ENCODE results near the gene NTF3.

NTF3 gene

DNA sequence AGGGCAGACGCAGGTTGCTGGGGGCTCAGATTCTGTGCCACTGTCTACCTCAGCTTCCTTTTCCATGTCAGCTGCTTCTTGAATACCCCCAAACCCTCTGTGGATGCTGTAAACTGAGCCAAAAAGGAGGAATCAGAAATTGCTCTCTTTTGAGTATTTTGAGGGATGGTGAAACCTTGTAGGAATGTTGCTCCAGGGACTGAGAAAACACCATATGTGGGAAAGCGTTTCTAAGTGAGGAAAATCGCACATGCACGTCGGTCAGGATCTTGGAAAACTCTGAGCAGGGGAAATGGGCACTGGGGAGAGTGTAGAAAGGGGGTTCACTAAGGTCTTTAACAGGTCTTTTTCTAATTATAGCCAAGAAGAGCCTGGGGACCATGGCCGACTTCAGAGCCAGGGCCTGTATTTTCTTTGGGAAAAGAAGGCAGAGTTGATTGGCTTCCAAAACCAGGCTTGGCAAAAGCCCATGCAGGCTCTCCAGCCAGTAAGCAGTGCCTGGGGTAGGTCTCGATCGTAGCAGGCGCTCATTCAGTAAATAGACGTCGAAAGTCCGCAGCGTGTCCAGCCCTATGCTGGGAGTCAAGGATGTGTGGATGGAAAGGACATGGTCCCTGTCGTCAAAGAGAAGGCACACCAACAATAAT is 58.0 kb downstream of the NTF3 start:
- FAIRE-seq, result no peak

- FAIRE-seq, result no peak
Observed at GRCh38 chr12:5492562-5492961, 60.7 kb downstream of the NTF3 start.

GRCh38 chr12:5493018-5493417 is 61.1 kb downstream of the NTF3 start:
- no peak for FAIRE-seq

DNA sequence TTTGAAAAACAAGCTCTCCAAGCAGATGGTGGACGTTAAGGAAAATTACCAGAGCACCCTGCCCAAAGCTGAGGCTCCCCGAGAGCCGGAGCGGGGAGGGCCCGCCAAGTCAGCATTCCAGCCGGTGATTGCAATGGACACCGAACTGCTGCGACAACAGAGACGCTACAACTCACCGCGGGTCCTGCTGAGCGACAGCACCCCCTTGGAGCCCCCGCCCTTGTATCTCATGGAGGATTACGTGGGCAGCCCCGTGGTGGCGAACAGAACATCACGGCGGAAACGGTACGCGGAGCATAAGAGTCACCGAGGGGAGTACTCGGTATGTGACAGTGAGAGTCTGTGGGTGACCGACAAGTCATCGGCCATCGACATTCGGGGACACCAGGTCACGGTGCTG is 62.4 kb downstream of the NTF3 start:
- FAIRE-seq, result no peak

GRCh38 chr12:5497329-5498053 is 65.6 kb downstream of the NTF3 start:
- no peak for FAIRE-seq

GRCh38 chr12:5498076-5498475 is 66.2 kb downstream of the NTF3 start:
- no peak for FAIRE-seq

DNA sequence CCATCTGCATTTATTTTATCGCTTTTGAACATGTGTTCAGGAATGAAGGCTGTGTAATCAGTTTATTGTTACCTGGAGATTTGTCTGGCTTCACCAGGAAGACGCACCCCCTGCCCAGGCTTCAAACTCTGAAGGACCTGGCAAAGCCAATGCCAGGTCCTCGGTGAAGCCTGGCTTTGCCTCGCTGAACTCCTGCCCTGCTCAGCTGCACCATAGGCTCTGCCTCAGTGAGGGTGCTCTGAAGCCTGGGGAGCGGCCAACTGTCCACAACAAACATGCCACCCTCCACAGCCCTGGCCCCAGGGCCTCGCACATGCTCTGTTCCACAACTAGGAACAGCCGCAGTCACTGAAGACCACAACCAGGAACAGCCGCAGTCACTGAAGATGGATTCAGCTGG is 66.9 kb downstream of the NTF3 start:
- FAIRE-seq, result no peak

- FAIRE-seq, result no peak
Observed at GRCh38 chr12:5499566-5500330, 67.8 kb downstream of the NTF3 start.

- FAIRE-seq, result no peak
Observed at GRCh38 chr12:5500331-5500659, 68.4 kb downstream of the NTF3 start.

DNA sequence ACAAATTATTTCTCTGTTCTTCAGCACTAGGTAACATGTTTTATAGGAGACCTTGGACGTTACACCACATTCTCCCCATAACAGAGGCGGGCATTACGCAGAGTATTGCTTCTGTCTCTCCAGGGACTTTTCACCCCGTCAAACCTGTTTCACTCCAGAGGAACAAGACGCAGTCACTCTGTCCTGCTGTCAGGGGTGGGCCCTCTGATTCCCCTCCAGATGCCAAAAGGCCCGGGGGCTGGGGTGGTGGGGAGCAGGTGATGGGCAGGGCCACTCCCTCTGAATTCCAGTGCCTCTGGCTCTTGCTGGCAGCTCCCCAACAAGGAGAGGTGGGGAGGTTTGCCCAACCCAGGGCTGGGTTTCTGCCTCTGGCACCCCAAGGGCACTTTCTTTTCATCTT is 71.9 kb downstream of the NTF3 start:
- FAIRE-seq, result no peak

DNA sequence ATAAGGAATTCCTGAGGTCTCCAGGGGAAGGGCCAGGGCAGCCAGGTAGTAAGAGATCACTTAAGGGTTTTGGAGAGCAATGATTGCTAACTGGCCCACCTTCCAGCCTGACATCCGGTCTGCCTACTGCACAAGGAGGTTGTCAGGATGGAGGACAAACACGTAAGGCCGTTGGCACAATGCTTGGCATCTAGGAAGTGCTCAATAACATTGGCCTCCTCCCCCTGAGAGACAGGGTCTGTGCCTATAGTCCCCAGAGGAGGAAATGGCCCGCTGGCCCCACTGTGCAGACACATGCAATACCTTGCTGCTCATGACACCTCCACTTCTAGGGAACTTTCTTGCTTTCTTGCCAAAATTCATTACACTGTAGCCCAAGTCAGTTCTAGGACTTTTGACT is 73.2 kb downstream of the NTF3 start:
- no peak for FAIRE-seq

- no peak for FAIRE-seq
Observed at GRCh38 chr12:5505751-5506150, 73.8 kb downstream of the NTF3 start.

DNA sequence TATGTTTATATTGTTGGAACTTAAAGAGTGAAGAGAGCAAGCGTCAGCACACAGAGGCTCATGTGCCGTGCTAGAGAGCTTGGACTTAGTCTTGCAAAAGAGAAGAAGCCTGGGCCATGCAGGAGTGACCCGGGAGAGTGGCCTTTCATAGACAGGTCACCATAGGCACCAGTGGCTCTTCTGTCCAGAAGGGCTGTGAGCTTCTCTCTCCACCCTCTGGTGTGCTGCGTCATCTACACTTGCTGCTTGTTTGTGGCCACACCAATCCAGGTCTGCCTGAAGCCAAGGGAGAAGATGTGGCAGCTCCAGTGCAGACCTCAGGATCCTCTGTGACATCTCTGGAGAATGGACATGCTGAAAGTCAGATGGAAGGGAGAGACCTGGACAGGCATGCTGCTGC is 74.4 kb downstream of the NTF3 start:
- no peak for FAIRE-seq

GRCh38 chr12:5506821-5507231 is 74.9 kb downstream of the NTF3 start:
- FAIRE-seq, result no peak

GRCh38 chr12:5507401-5507935 is 75.6 kb downstream of the NTF3 start:
- no peak for FAIRE-seq

DNA sequence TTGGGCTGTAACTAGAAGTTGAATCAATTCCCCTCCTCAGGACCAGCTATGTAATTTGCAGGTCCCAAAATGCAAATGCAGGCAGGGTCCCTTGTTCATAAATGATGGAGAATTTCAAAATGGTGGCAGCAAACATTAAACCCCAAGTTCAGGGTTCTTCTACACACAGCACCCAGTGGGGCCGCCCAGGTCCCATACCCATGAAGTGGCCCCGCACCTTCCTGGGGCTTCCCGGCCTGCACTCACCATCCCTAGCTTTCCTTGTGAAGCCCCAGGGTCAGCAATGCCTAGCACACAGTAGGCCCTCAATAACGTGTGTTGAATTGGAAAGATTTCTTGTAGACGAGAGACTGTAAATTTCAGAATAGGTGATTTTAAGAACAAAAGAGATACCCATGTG is 76.0 kb downstream of the NTF3 start:
- FAIRE-seq, result no peak

- FAIRE-seq, result no peak
Observed at GRCh38 chr12:5509102-5509501, 77.2 kb downstream of the NTF3 start.

DNA sequence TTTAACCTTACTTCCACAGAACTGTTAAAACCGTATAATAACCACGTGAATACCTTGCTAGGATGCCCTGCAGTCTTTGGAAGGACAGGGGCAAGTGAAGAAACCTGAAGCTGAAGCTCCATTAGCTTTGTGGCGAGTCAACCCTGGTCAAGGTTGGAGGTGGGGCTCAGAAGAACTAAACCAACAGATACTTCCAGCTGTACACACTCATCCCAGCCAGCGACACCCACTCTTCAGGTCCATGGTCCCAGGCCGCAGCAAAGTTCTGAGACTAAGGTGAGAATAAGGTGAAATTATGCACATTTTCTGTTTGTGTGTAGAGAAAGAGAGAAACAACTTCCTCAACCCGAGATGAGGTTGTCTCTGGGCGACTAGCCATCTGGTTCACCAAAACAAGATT is 77.6 kb downstream of the NTF3 start:
- no peak for FAIRE-seq

- no peak for FAIRE-seq
Observed at GRCh38 chr12:5510251-5510805, 78.4 kb downstream of the NTF3 start.

- no peak for FAIRE-seq
Observed at GRCh38 chr12:5511256-5511643, 79.3 kb downstream of the NTF3 start.

- FAIRE-seq, result no peak
Observed at GRCh38 chr12:5511644-5512600, 80.0 kb downstream of the NTF3 start.

DNA sequence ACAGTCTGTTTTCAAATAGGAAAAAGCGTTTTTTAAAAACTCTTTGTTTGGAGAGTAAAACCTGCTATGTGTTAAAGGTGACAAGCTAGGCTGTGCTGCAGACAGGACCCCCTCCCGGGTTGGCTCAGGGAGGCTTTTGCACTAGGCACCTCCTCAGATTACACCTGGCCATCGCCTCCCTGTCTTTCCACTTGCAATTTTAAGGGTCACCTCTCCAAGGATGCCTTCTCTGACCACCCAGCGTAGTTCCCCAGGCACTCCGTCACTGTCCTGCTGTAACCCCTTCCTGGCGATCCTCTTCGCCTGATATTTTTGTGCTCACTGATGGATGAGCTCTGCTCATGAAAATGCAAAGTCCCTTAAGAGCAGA is 80.7 kb downstream of the NTF3 start:
- no peak for FAIRE-seq

DNA sequence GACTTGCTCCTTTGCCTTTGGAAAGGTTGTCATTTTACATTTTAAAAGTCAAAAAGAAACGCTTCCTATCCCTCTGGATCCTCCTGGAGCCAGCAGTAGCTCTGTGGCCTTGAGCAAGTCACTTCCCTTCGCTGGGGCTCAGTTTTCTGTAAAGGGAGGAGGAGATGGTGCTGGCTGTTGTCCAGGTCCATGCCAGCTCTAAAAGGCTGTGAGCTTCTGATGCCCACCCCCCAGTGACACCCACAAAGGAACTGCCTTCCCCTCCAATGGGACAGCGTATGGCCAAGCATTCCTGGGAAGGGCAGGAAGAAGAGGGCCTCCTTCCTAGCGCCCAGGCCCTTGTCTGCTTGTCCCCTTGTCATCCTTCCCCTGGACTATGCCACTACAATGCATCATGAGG is 81.5 kb downstream of the NTF3 start:
- FAIRE-seq, result no peak

Data from islet of Langerhans (tissue), 1 donor.